ENCODE data around the gene MORC1.

Gene MORC1

GRCh38 chr3:109028753-109029152 is 89.2 kb downstream of the MORC1 start:
- no peak for ATAC-seq (ENCODE audit: insufficient read depth, low read depth)
- TF ChIP-seq CTCF (IDR thresholded peaks at IDR 0.05; ENCODE audit: borderline replicate concordance, extremely low read depth, low read length, poor library complexity, severe bottlenecking) (no peak), EZH2 (IDR thresholded peaks at IDR 0.05; ENCODE audit: borderline replicate concordance, low read depth, low read length, severe bottlenecking) (no peak)
- Histone ChIP-seq H3K4me2 (ENCODE audit: insufficient read depth, low read length) (no peak overlapping the region), H2AFZ (ENCODE audit: low read depth, low read length) (no peak overlapping the region), H3K27me3 (ENCODE audit: insufficient read depth, low read length, poor library complexity) (no peaks in the 10 kb centered on the region), H4K20me1 (ENCODE audit: insufficient read depth, low read length) (no peaks in the 10 kb centered on the region), H3K36me3 (ENCODE audit: insufficient read depth, low read length) (no peaks in the 10 kb centered on the region), H3K79me2 (ENCODE audit: insufficient read depth, low read length) (no peaks in the 10 kb centered on the region), H3K27ac (ENCODE audit: low read length) (no peak overlapping the region), H3K9ac (ENCODE audit: low read depth, low read length) (no peak overlapping the region), H3K9me3 (ENCODE audit: insufficient read depth, low read length, severe bottlenecking) (no peaks in the 10 kb centered on the region), H3K4me3 (ENCODE audit: low read depth in 1 of 2, low read length in 2 of 2) (no peak overlapping the region), H3K4me1 (ENCODE audit: insufficient read depth, low read length) (no peaks in the 10 kb centered on the region)
- DNase-seq = no peak

GRCh38 chr3:109026821-109027220 is 91.1 kb downstream of the MORC1 start:
- no peak overlapping the region for H3K4me2 ChIP-seq (ENCODE audit: insufficient read depth, low read length)
- no peaks in the 10 kb centered on the region for H3K36me3 ChIP-seq (ENCODE audit: insufficient read depth, low read length)
- no peaks in the 10 kb centered on the region for H3K27me3 ChIP-seq (ENCODE audit: insufficient read depth, low read length, poor library complexity)
- TF ChIP-seq CTCF (IDR thresholded peaks at IDR 0.05; ENCODE audit: borderline replicate concordance, extremely low read depth, low read length, poor library complexity, severe bottlenecking) (no peak), EZH2 (IDR thresholded peaks at IDR 0.05; ENCODE audit: borderline replicate concordance, low read depth, low read length, severe bottlenecking) (no peak)
- H2AFZ ChIP-seq (ENCODE audit: low read depth, low read length) = no peak overlapping the region
- H3K27ac ChIP-seq (ENCODE audit: low read length) = no peak overlapping the region
- H3K9ac ChIP-seq (ENCODE audit: low read depth, low read length) = no peak overlapping the region
- no peak overlapping the region for H3K4me3 ChIP-seq (ENCODE audit: low read depth in 1 of 2, low read length in 2 of 2)
- H3K79me2 ChIP-seq (ENCODE audit: insufficient read depth, low read length) = no peaks in the 10 kb centered on the region
- H3K4me1 ChIP-seq (ENCODE audit: insufficient read depth, low read length) = no peaks in the 10 kb centered on the region
- ATAC-seq (ENCODE audit: insufficient read depth, low read depth) (no peak), DNase-seq (no peak)
- H4K20me1 ChIP-seq (ENCODE audit: insufficient read depth, low read length) = no peaks in the 10 kb centered on the region
- H3K9me3 ChIP-seq (ENCODE audit: insufficient read depth, low read length, severe bottlenecking) = no peaks in the 10 kb centered on the region

GRCh38 chr3:109025896-109026295 is 92.0 kb downstream of the MORC1 start:
- ATAC-seq (ENCODE audit: insufficient read depth, low read depth) = no peak
- TF ChIP-seq EZH2 (IDR thresholded peaks at IDR 0.05; ENCODE audit: borderline replicate concordance, low read depth, low read length, severe bottlenecking) = no peak
- TF ChIP-seq CTCF (IDR thresholded peaks at IDR 0.05; ENCODE audit: borderline replicate concordance, extremely low read depth, low read length, poor library complexity, severe bottlenecking) = no peak

More at GRCh38 chr3:109025896-109026295, 92.0 kb downstream of the MORC1 start:
- no peak for DNase-seq
- Histone ChIP-seq H2AFZ (ENCODE audit: low read depth, low read length) (no peak overlapping the region), H3K9me3 (ENCODE audit: insufficient read depth, low read length, severe bottlenecking) (no peaks in the 10 kb centered on the region), H3K27ac (ENCODE audit: low read length) (no peak overlapping the region), H4K20me1 (ENCODE audit: insufficient read depth, low read length) (no peaks in the 10 kb centered on the region), H3K4me1 (ENCODE audit: insufficient read depth, low read length) (no peaks in the 10 kb centered on the region), H3K27me3 (ENCODE audit: insufficient read depth, low read length, poor library complexity) (no peaks in the 10 kb centered on the region), H3K36me3 (ENCODE audit: insufficient read depth, low read length) (no peaks in the 10 kb centered on the region), H3K79me2 (ENCODE audit: insufficient read depth, low read length) (no peaks in the 10 kb centered on the region), H3K4me3 (ENCODE audit: low read depth in 1 of 2, low read length in 2 of 2) (no peak overlapping the region), H3K9ac (ENCODE audit: low read depth, low read length) (no peak overlapping the region), H3K4me2 (ENCODE audit: insufficient read depth, low read length) (no peak overlapping the region)

Data from DND-41 (cell line).